Breast epithelium (tissue), 4 donors: ENCODE measurements around the gene INSIG2. TPM values are rescaled to one million over a fixed set of nuclear protein-coding genes. Genes with fewer than 3 reads are reported as not detected.

Source experiments
- DNase-seq, 2 donors: peaks; one replicate each; pipeline ENCODE4 v3.0.0-alpha.2; 2019; ENCODE audit warnings: low spot score in 2 of 2
- H3K27ac ChIP-seq, 2 donors: fragments of 200-600 bp; sonication (generic) in 1 of 2; one replicate each; pipeline ENCODE4 v1.5.1; 2016 to 2019; ENCODE audit warnings: mild to moderate bottlenecking in 1 of 2
- H3K27me3 ChIP-seq, 2 donors: fragments of 200-600 bp; sonication (generic) in 1 of 2; one replicate each; pipeline versions ENCODE4 v1.5.1 to v1.6.0; 2017 to 2019; ENCODE audit warnings: control low read depth in 1 of 2, mild to moderate bottlenecking in 1 of 2
- H3K36me3 ChIP-seq: fragments of 200-600 bp; one replicate; pipeline ENCODE4 v1.5.1; 2019
- H3K4me1 ChIP-seq, 2 donors: fragments of 200-600 bp; sonication (generic); one replicate each; pipeline ENCODE4 v1.5.1; 2016 to 2019; ENCODE audit warnings: control low read depth in 1 of 2
- H3K4me3 ChIP-seq, 3 donors: fragments of 200-600 bp; sonication (generic); 1 replicate in 2 of 3; 2 replicates in 1 of 3; pipeline ENCODE4 v1.5.1; 2016 to 2019; ENCODE audit warnings: mild to moderate bottlenecking in 3 of 3, moderate library complexity in 2 of 3
- H3K9me3 ChIP-seq, 2 donors: fragments of 200-600 bp; sonication (generic) in 1 of 2; one replicate each; pipeline ENCODE4 v1.5.1; 2016 to 2019; ENCODE audit warnings: control low read depth in 1 of 2
- POLR2A ChIP-seq: fragments of 450-650 bp; IDR thresholded peaks from one replicate; pipeline ENCODE4 v1.6.1; 2016; ENCODE audit warnings: antibody characterized with exemption, mild to moderate bottlenecking, moderate library complexity
- POLR2AphosphoS5 ChIP-seq, 3 donors: sonication (generic); formaldehyde crosslinking; IDR thresholded peaks; one replicate each; pipeline ENCODE4 v1.6.1; 2017; ENCODE audit warnings: antibody characterized with exemption in 3 of 3
- intact Hi-C: fragments of 100-400 bp; cut with DNase I; formaldehyde crosslinking; loops from one replicate; pipeline ENCODE4 v1.15.1; 2023; ENCODE audit warnings: low total_unique reads
- total RNA-seq, 3 donors: library from RNA; depleted of rRNA; stranded (reverse); fragments of >200 nt; gene quantifications; one replicate each; pipeline ENCODE4 v1.1.0, GENCODE V29; 2016
- TF ChIP-seq, protein P1 (sequence below), 3 donors: fragments of 450-650 bp; IDR thresholded peaks; one replicate each; pipeline ENCODE4 v1.5.1; 2016 to 2017; ENCODE audit warnings: antibody characterized with exemption in 3 of 3, mild to moderate bottlenecking in 3 of 3, moderate library complexity in 3 of 3

The INSIG2 gene
- total RNA-seq = 10 to 100 TPM; 13.1 to 30.9 (median 20.3) TPM

DNA sequence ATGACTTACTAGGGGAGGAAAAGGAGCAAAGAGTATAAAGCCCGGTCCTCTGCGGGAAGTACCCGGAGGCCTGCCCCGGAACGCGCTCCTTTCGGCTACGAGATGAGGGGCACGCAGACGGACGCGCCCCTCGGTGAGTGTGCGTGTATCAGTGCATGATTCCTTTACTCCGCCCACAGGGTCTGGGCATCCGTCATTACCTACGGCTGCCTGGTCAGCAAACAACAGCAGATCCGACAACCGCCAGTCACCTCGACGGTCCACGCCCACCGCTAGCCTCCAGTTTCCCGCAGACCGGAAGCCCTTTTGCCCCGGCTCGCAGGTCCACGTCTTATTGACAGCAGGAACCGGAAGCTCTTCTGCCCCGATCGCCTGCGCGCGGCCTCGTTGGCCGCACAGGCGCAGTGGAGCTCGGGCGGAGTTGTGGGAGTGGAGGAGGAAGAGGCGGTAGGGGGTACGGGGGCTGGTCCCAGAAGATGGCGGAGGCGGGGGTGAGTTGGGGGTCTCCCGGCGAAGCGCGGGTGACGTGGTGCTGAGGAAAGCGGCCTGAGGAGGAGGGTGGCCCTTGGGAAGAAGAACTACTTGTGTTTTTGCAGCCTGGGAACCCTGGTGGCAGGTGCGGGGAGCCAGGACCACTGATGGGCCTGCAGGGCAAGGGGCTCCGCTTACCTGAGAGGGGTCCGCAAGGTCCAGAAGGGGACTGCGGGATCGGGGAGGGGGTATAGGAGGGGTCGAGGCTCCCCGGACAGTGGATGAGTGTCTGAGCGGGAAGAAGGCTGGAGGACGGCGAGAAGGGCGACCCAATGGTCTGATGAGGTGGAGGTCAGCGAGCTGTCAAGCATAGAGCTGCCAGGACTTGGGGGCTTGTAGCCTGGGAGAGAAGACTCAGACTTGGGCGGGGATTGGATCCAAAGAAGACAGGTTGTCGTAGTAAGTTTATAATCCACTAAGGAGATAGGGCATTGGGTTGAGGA, at the start of gene INSIG2:
Gene INSIG2, plus strand, starts transcription at position 421 of the 974 bp plus-strand sequence. CDS start 8,086 bp downstream, outside the sequence.
- Histone ChIP-seq H3K9me3 (no peaks in the 10 kb centered on the region), H3K4me3 (peak within 1 kb of the TSS; percentile 79 to 88 (median 84)), H3K27me3 (no peaks in the 10 kb centered on the region), H3K27ac (peak within 1 kb of the TSS; percentile 52 to 58), H3K4me1 (no peaks in the 10 kb centered on the region), H3K36me3 (no peaks in the 10 kb centered on the region)
- peak; percentile 46 for TF ChIP-seq POLR2A
- TF ChIP-seq, protein P1, sequence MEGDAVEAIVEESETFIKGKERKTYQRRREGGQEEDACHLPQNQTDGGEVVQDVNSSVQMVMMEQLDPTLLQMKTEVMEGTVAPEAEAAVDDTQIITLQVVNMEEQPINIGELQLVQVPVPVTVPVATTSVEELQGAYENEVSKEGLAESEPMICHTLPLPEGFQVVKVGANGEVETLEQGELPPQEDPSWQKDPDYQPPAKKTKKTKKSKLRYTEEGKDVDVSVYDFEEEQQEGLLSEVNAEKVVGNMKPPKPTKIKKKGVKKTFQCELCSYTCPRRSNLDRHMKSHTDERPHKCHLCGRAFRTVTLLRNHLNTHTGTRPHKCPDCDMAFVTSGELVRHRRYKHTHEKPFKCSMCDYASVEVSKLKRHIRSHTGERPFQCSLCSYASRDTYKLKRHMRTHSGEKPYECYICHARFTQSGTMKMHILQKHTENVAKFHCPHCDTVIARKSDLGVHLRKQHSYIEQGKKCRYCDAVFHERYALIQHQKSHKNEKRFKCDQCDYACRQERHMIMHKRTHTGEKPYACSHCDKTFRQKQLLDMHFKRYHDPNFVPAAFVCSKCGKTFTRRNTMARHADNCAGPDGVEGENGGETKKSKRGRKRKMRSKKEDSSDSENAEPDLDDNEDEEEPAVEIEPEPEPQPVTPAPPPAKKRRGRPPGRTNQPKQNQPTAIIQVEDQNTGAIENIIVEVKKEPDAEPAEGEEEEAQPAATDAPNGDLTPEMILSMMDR (IDR thresholded peaks at IDR 0.05) = no peak
- TF ChIP-seq POLR2AphosphoS5 (IDR thresholded peaks at IDR 0.05) = peak in 2 of 3 donors; percentile 3 to 41
- DNase-seq = peak; percentile 85 to 91
- intact Hi-C loops = no loop called here

DNA sequence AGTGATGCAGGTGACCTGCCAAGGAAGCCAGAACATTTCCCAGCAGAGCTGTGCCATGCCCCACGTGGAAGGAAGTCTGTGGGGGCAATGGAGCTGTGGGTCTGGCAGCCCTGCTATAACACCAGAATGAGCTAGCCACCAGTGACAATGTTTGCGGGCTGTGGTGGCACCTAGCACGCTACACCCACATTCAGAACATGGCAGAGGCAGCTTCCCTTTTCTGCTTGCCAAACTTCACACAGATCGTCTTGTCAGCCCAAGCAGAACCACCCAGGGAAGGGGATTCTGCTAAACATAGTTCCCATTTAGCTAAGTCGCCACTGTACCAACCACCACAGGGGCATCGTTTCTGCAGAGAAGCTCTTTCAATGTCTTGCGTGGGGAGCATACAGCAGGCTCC, 47.4 kb upstream of the INSIG2 start:
- intact Hi-C loops = loop anchor here (10.0 kb wide), 1 partner anchor 824 kb away; no protein-coding TSS in a partner anchor
- no peak for TF ChIP-seq POLR2AphosphoS5 (IDR thresholded peaks at IDR 0.05)
- TF ChIP-seq, protein P1 (IDR thresholded peaks at IDR 0.05) = no peak
- TF ChIP-seq POLR2A = no peak

DNA sequence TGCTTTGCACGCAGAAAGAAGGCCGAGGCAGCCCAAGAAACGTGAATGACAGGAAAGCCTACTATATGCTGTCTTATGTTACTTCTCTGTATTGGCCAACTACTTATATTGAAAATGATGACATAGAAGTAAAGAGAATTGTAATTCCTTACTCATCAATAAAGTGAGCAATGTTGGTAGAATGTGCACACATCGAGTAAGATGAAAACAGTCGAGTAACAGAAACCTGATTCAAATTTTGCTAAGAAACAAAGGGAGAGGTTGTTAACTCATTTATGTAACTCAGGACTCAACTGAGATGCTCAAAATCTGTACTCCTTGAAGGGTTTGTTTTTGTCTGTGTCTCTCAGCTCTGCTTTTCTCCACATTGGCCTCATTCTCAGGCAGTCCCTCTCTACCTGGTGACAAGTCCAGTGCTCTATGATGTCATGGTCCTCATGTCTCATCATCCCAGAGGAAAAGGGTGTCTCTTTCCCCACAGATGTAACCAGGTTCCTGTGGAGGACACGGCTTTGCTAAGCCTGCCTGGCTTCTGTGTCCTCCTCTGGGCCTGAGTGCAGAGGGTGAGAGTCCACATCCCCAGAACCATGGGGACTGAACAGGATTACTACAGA, 44.1 kb upstream of the INSIG2 start:
- H3K36me3 ChIP-seq = no peaks in the 10 kb centered on the region
- no peak overlapping the region for H3K27ac ChIP-seq
- no peak for DNase-seq
- peaks cover 0 to 7% of the 10 kb centered on the region in 2 donors for H3K27me3 ChIP-seq
- intact Hi-C loops = loop anchor here (10.0 kb wide), 1 partner anchor 821 kb away; no protein-coding TSS in a partner anchor
- TF ChIP-seq POLR2A = no peak
- TF ChIP-seq, protein P1 (IDR thresholded peaks at IDR 0.05) = no peak
- no peaks in the 10 kb centered on the region for H3K9me3 ChIP-seq
- H3K4me3 ChIP-seq = no peak overlapping the region
- H3K4me1 ChIP-seq = no peaks in the 10 kb centered on the region

More for the DNA sequence above, 47.4 kb upstream of the INSIG2 start:
- no peak for DNase-seq
- Histone ChIP-seq H3K4me1 (no peaks in the 10 kb centered on the region), H3K36me3 (no peaks in the 10 kb centered on the region), H3K27ac (no peak overlapping the region), H3K4me3 (no peak overlapping the region), H3K27me3 (peaks cover 0 to 7% of the 10 kb centered on the region in 2 donors), H3K9me3 (peaks cover 0 to 7% of the 10 kb centered on the region in 2 donors)

DNA sequence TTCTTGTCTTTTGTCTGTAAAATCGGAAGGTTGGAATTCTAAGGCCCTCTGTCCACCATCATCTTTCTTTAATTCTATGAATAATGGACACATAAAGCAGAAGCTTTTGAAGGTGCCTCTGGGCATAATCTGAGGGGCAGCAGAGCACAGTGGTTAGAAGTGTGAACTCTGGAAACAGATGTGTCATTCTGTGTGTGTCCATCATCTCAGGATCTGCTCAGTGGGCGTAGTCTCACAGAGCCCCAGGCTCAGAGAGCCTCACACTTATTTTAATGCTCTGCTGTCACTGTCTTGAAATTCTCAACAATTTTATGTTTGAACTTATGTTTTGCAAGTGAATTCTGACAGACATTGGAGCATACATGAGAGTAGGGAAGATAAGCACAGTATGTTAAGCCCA, 43.4 kb upstream of the INSIG2 start:
- Histone ChIP-seq H3K4me1 (no peaks in the 10 kb centered on the region), H3K36me3 (no peaks in the 10 kb centered on the region), H3K4me3 (no peak overlapping the region), H3K27ac (no peak overlapping the region), H3K9me3 (no peaks in the 10 kb centered on the region), H3K27me3 (peaks cover 0 to 11% of the 10 kb centered on the region in 2 donors)
- intact Hi-C loops = loop anchor here (10.0 kb wide), 1 partner anchor 820 kb away; no protein-coding TSS in a partner anchor
- TF ChIP-seq POLR2AphosphoS5 (IDR thresholded peaks at IDR 0.05) = no peak
- TF ChIP-seq, protein P1 (IDR thresholded peaks at IDR 0.05) = no peak
- TF ChIP-seq POLR2A = no peak
- DNase-seq = no peak
